ENCODE results near the gene SPEN.
A peak's percentile ranks its signal among the peaks of the same experiment; 100 is the strongest.

The SPEN gene

GRCh38 chr1:15931884-15932283, 84.4 kb downstream of the SPEN start:
- TF ChIP-seq ZFX (IDR thresholded peaks at IDR 0.05; ENCODE audit: borderline replicate concordance) (no peak), CTCF (IDR thresholded peaks at IDR 0.05) (no peak)
- no peak overlapping the region for H3K27ac ChIP-seq

GRCh38 chr1:15932612-15933011, 85.1 kb downstream of the SPEN start:
- H3K27ac ChIP-seq = no peak overlapping the region
- TF ChIP-seq CTCF (IDR thresholded peaks at IDR 0.05) (no peak), ZFX (IDR thresholded peaks at IDR 0.05; ENCODE audit: borderline replicate concordance) (no peak)

GRCh38 chr1:15933684-15934083, 86.2 kb downstream of the SPEN start:
- H3K27ac ChIP-seq = no peak overlapping the region
- TF ChIP-seq CTCF (IDR thresholded peaks at IDR 0.05) (no peak), ZFX (IDR thresholded peaks at IDR 0.05; ENCODE audit: borderline replicate concordance) (no peak)

- TF ChIP-seq ZFX (IDR thresholded peaks at IDR 0.05; ENCODE audit: borderline replicate concordance) = no peak
- TF ChIP-seq CTCF (IDR thresholded peaks at IDR 0.05) = no peak
- no peak overlapping the region for H3K27ac ChIP-seq
Observed at GRCh38 chr1:15934211-15935055, 86.9 kb downstream of the SPEN start.

GRCh38 chr1:15935056-15935950, 87.8 kb downstream of the SPEN start:
- TF ChIP-seq CTCF (IDR thresholded peaks at IDR 0.05) (no peak), ZFX (IDR thresholded peaks at IDR 0.05; ENCODE audit: borderline replicate concordance) (no peak)
- H3K27ac ChIP-seq = no peak overlapping the region

GRCh38 chr1:15936025-15936424, 88.5 kb downstream of the SPEN start:
- H3K27ac ChIP-seq = no peak overlapping the region
- no peak for TF ChIP-seq ZFX (IDR thresholded peaks at IDR 0.05; ENCODE audit: borderline replicate concordance)

- peak overlapping the region; percentile 67 for H3K27ac ChIP-seq
- TF ChIP-seq ZFX (IDR thresholded peaks at IDR 0.05; ENCODE audit: borderline replicate concordance) (no peak), CTCF (IDR thresholded peaks at IDR 0.05) (no peak)
Observed at GRCh38 chr1:15937146-15937545, 89.6 kb downstream of the SPEN start.

All from 22Rv1 (cell line).